K562 (cell line): Measurements from ENCODE around the gene CCL27. TPM values are rescaled to one million over a fixed set of nuclear protein-coding genes. Genes with fewer than 3 reads are reported as not detected.

Experiments used
- ATAC-seq: fragments of 200-7000 bp; cut with Tn5 transposase; 3 replicates; pipeline ENCODE4 v1.9.1; 2020; ENCODE audit warnings: moderate library complexity
- BruUV-seq: library from RNA; stranded (reverse); fragments of 400-500 nt; replicated peaks from 2 replicates; lab custom pipeline; 2021; lab: Mats Ljungman, UMichigan
- CTCF ChIA-PET: fragments of 300-600 bp; formaldehyde crosslinking; extraction: SDS; loops from one replicate; lab custom pipeline; 2021; ENCODE audit warnings: low intra/inter-chr PET ratio; lab: Yijun Ruan, JAX
- POLR2A ChIA-PET: fragments of 300-600, 350-650 bp; sonication (Branson Sonifier 250); formaldehyde crosslinking; extraction: SDS; loops from one replicate; lab custom pipeline; 2021; ENCODE audit warnings: antibody characterized with exemption, inconsistent platforms; lab: Yijun Ruan, JAX
- DNase-seq, 4 experiments: peaks; one replicate each; pipeline versions ENCODE4 v3.0.0 to v3.0.0-alpha.2; 2011 to 2018; ENCODE audit warnings: low spot score in 3 of 4, mixed read lengths in 3 of 4; ENCODE audit errors: extremely low read depth in 1 of 4
- FAIRE-seq: peaks from 2 replicates; lab custom pipeline; 2011; peaks lifted over from hg19 to GRCh38; lab: Jason Lieb, UNC
- H2AFZ ChIP-seq: 2 replicates; pipeline ENCODE4 v1.6.0; 2011; ENCODE audit warnings: low read depth, low read length, control low read depth, inconsistent platforms
- H3K27ac ChIP-seq: fragments of 200-600 bp; 3 replicates; pipeline ENCODE4 v1.8.0; 2011; ENCODE audit warnings: low read depth, mild to moderate bottlenecking, control low read depth, inconsistent platforms, low read length, moderate library complexity, mixed read lengths; ENCODE audit errors: extremely low read depth
- H3K27me3 ChIP-seq, 2 experiments: fragments of 300-600 bp in 1 of 2; 2 replicates in 1 of 2; 3 replicates in 1 of 2; pipeline versions ENCODE4 v1.6.0 to v1.8.0; 2011; ENCODE audit warnings: inconsistent platforms in 2 of 2, low read length in 2 of 2, mild to moderate bottlenecking in 1 of 2, mixed read lengths in 1 of 2, moderate library complexity in 1 of 2; ENCODE audit not compliant: control insufficient read depth in 2 of 2, insufficient read depth in 2 of 2
- H3K36me3 ChIP-seq: fragments of 300-600 bp; 3 replicates; pipeline ENCODE4 v1.8.0; 2011; ENCODE audit warnings: mild to moderate bottlenecking, low read length, inconsistent platforms; ENCODE audit not compliant: control insufficient read depth, insufficient read depth
- H3K4me1 ChIP-seq, 2 experiments: fragments of 200-600 bp in 1 of 2; replicated peaks in 1 of 2; 2 replicates in 1 of 2; 3 replicates in 1 of 2; pipeline versions ENCODE4 v1.5.1 to v1.8.0; 2011; ENCODE audit warnings: inconsistent platforms in 2 of 2, low read length in 2 of 2, mild to moderate bottlenecking in 1 of 2, mixed read lengths in 1 of 2, moderate library complexity in 1 of 2; ENCODE audit not compliant: control insufficient read depth in 2 of 2, insufficient read depth in 2 of 2
- H3K4me2 ChIP-seq: 2 replicates; pipeline ENCODE4 v1.6.1; 2011; ENCODE audit warnings: low read length, control low read depth, inconsistent platforms, mixed read lengths; ENCODE audit not compliant: insufficient read depth
- H3K4me3 ChIP-seq: fragments of 200-600 bp; sonication (generic), shearing (Covaris generic); 2 replicates; pipeline ENCODE4 v1.5.1; 2016; ENCODE audit warnings: control low read depth, inconsistent platforms
- H3K79me2 ChIP-seq: fragments of 200-600 bp; 3 replicates; pipeline ENCODE4 v1.8.0; 2011; ENCODE audit warnings: low read length, inconsistent platforms; ENCODE audit not compliant: control insufficient read depth, insufficient read depth
- H3K9ac ChIP-seq, 2 experiments: 2 replicates each; pipeline versions ENCODE4 v1.6.0 to v1.6.1; 2011; ENCODE audit warnings: low read depth in 2 of 2, low read length in 2 of 2, control low read depth in 1 of 2, inconsistent platforms in 1 of 2, mild to moderate bottlenecking in 1 of 2, mixed read lengths in 1 of 2; ENCODE audit not compliant: insufficient read depth in 1 of 2
- H3K9me1 ChIP-seq: one replicate; pipeline ENCODE4 v1.6.0; 2011; ENCODE audit warnings: inconsistent platforms, mild to moderate bottlenecking, low read length, moderate library complexity; ENCODE audit not compliant: control insufficient read depth, insufficient read depth
- H3K9me3 ChIP-seq: replicated peaks from 2 replicates; pipeline ENCODE4 v1.5.1; 2011; ENCODE audit warnings: low read depth, low read length, inconsistent platforms; ENCODE audit not compliant: control insufficient read depth, insufficient read depth
- H4K20me1 ChIP-seq: replicated peaks from 2 replicates; pipeline ENCODE4 v1.6.1; 2011; ENCODE audit warnings: low read length, inconsistent platforms, mixed read lengths; ENCODE audit not compliant: control insufficient read depth, insufficient read depth
- CBFA2T2 ChIP-seq: fragments of 450-650 bp; conservative IDR thresholded peaks from 2 replicates; pipeline ENCODE4 v1.6.1; 2017; ENCODE audit warnings: mild to moderate bottlenecking
- CHD7 ChIP-seq: fragments of 200-600 bp; sonication (generic); IDR thresholded peaks from one replicate; pipeline ENCODE4 v1.6.1; 2012; ENCODE audit warnings: mild to moderate bottlenecking, low read depth, low read length, inconsistent platforms
- HDAC1 ChIP-seq, 2 experiments: fragments of 450-650 bp; IDR thresholded peaks; 2 replicates each; pipeline ENCODE4 v1.6.1; 2016 to 2017; ENCODE audit warnings: inconsistent platforms in 1 of 2, mild to moderate bottlenecking in 1 of 2, moderate library complexity in 1 of 2
- HES1 ChIP-seq: fragments of 450-650 bp; IDR thresholded peaks from 2 replicates; pipeline ENCODE4 v1.6.1; 2016; ENCODE audit warnings: low read depth, mild to moderate bottlenecking, moderate library complexity
- NFATC3 ChIP-seq: fragments of 450-650 bp; IDR thresholded peaks from 2 replicates; pipeline ENCODE4 v1.6.1; 2017; ENCODE audit warnings: mild to moderate bottlenecking
- RB1 ChIP-seq: fragments of 450-650 bp; IDR thresholded peaks from 2 replicates; pipeline ENCODE4 v1.6.1; 2017; ENCODE audit warnings: low read depth, mild to moderate bottlenecking
- TAL1 ChIP-seq: fragments of 450-650 bp; IDR thresholded peaks from 2 replicates; pipeline ENCODE4 v1.6.1; 2016; ENCODE audit warnings: mild to moderate bottlenecking
- TEAD1 ChIP-seq, 2 experiments: fragments of 450-650 bp in 1 of 2; sonication (generic) in 1 of 2; formaldehyde crosslinking; IDR thresholded peaks; 2 replicates each; pipeline versions ENCODE4 v1.4.0 to v1.8.0; 2020 to 2022; ENCODE audit warnings: mild to moderate bottlenecking in 2 of 2, missing genetic modification reagents in 1 of 2
- TFAM ChIP-seq: fragments of 250-450 bp; sonication (Bioruptor Pico); conservative IDR thresholded peaks from 2 replicates; pipeline ENCODE4 v1.5.0; 2021; ENCODE audit warnings: mild to moderate bottlenecking, moderate library complexity
- ZNF780A ChIP-seq: fragments of 250-450 bp; sonication (Bioruptor Pico); IDR thresholded peaks from 2 replicates; pipeline ENCODE4 v1.5.0; 2021; ENCODE audit warnings: mild to moderate bottlenecking
- WGBS: fragments of 100-300 bp; shearing (Covaris generic); methylation state at CpG from one replicate; pipeline ENCODE4 v1.1.6; 2016; ENCODE audit warnings: low coverage, mixed read lengths; ENCODE audit not compliant: insufficient coverage; ENCODE audit errors: missing lambda C conversion rate; 5-methylcytosine and 5-hydroxymethylcytosine counted together
- in situ Hi-C: fragments of 300-500 bp; cut with MboI; formaldehyde crosslinking; loops from 4 replicates; pipeline ENCODE4 v1.15.0; 2018; ENCODE audit warnings: inconsistent platforms, mixed read lengths
- intact Hi-C: fragments of 100-400 bp; cut with micrococcal nuclease; formaldehyde crosslinking; loops from 2 replicates; pipeline ENCODE4 v1.14.2; 2022
- polyA plus RNA-seq, 8 experiments: library from polyadenylated mRNA; depleted of rRNA in 4 of 8; stranded (reverse) in 5 of 8; unstranded in 3 of 8; fragments of >200 nt; fragmentation: Nextera tagmentation in 2 of 8; fragmentation: Illumina TruSeq in 1 of 8; extraction: Ambion mirVana in 2 of 8; extraction: Trizol in 1 of 8; gene quantifications; 2 replicates each; pipeline versions ENCODE4 v1.2.1 to v1.2.3, GENCODE V29; 2011 to 2014; ENCODE audit warnings: inconsistent platforms in 1 of 8, missing spikeins in 1 of 8
- total RNA-seq, 7 experiments: library from RNA; depleted of rRNA in 6 of 7; stranded (reverse); fragments of >200 nt in 6 of 7; fragmentation: Illumina TruSeq in 2 of 7; extraction: Trizol in 2 of 7; gene quantifications; 2 replicates each; pipeline versions ENCODE4 v1.2.1 to v1.2.3, GENCODE V29; 2011 to 2021; ENCODE audit warnings: low replicate concordance in 1 of 7

CCL27 gene
- total and polyA plus RNA-seq, 9 of the 15 experiments (the other 6 are each of a cell fraction or from before 2014, with no cell fraction given), result 0.10 to 0.53 (median 0.27) TPM; not detected in 5

GRCh38 chr9:34637356-34638137 lies 24.9 kb downstream of the CCL27 start, which contains the start of gene SIGMAR1:
Gene SIGMAR1, minus strand, starts transcription at chr9:34637787. Its CDS starts 90 bp downstream, at chr9:34637697.
- no TSS peak for BruUV-seq
- POLR2A ChIA-PET, result interaction anchor here (0.8 to 1.7 kb wide), 3 partner anchors 9 to 14 kb away, joined by 4 to 7 read pairs (median 6); partner anchors contain the start of gene GALT
- intact Hi-C loops (no loop called here), in situ Hi-C loops (no loop called here)
- CTCF ChIA-PET, result no interaction called here
- ATAC-seq, result peak; percentile 92
- 13% methylated on average over 51 of the region's 74 CpGs for WGBS
- Histone ChIP-seq H3K4me1 (peaks cover 5 to 23% of the 10 kb centered on the region in 2 experiments; a peak in 4 of 5 replicates), H4K20me1 (0 out of 2 replicates have a peak, but pooled peaks cover 4% of the 10 kb centered on the region), H3K9me3 (no peaks in the 10 kb centered on the region), H3K36me3 (peaks cover 14% of the 10 kb centered on the region; the same call in 1 of the 3 replicates), H3K27ac (peak within 1 kb of the TSS; percentile 65), H3K27me3 (no peaks in the 10 kb centered on the region), H3K9ac (peak within 1 kb of the TSS; percentile 73 to 96), H3K79me2 (peaks cover 18% of the 10 kb centered on the region), H3K4me2 (peak within 1 kb of the TSS; percentile 82), H3K4me3 (peak within 1 kb of the TSS; percentile 54), H2AFZ (peak within 1 kb of the TSS; percentile 92), H3K9me1 (no peaks in the 10 kb centered on the region)
- peak; percentile 78 to 88 (median 82) for DNase-seq
- FAIRE-seq, result peak; percentile 44
- TF ChIP-seq TEAD1 (CRISPR knock-in tag; IDR thresholded peaks at IDR 0.05), result no peak
- TF ChIP-seq TAL1, result no peak
- 0 out of 2 replicates have a peak, but pooled peaks have one; percentile 39 for TF ChIP-seq RB1
- no peak for TF ChIP-seq HES1
- TF ChIP-seq ZNF780A (CRISPR knock-in tag), result no peak
- peak; percentile 89 for TF ChIP-seq NFATC3
- no peak for TF ChIP-seq CHD7
- no peak for TF ChIP-seq TFAM
- no peak for TF ChIP-seq CBFA2T2
- no peak for TF ChIP-seq HDAC1 (IDR thresholded peaks at IDR 0.05)
